HG03045 (cell line): ENCODE measurements around the gene CBX7.

Experiments
- ATAC-seq: cut with Tn5 transposase; IDR thresholded peaks from one replicate; pipeline ENCODE4 v1.9.1; 2021; ENCODE audit warnings: mild to moderate bottlenecking, moderate library complexity; ENCODE audit not compliant: unreplicated experiment

CBX7 gene

GRCh38 chr22:39094717-39095389 is 57.6 kb downstream of the CBX7 start:
- no peak for ATAC-seq

DNA sequence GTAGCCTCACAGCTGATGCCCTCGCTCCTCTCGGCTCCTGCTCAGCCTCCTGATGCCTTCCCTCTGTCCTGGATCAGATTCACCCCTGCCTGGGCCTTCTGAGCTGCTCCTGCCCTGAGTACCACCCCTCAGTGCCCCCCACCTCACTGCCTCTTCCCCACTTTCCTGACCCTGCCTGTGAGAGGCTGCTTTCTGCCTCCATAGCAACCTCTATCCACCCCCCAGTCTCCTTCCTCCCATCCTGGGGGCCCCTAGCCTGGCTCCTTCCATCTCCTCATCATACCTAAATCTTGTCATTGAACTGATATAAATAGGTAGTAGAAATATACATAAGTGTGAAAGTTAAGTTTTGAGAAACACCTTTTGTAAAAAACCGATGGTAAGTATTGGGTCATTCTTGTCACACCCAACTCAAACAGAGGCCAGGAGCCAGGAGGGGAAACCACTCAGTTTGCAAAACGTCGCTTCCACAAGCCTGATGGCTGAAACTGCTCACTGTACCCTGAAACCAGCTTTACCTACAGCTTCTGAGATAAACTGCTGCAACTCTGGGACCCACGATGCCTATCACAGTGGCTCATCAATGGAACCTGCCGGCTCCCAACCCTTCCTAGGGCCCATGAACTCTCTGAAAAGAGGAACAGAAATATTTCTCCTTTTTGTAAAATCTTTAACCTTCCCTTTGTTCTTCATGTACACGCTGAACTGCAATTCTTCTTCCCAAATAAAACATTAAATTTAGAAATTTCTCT is 60.2 kb downstream of the CBX7 start:
- no peak for ATAC-seq

- no peak for ATAC-seq
Measured at GRCh38 chr22:39091126-39092081, 61.1 kb downstream of the CBX7 start.

- no peak for ATAC-seq
Measured at GRCh38 chr22:39090426-39091064, 61.9 kb downstream of the CBX7 start.

DNA sequence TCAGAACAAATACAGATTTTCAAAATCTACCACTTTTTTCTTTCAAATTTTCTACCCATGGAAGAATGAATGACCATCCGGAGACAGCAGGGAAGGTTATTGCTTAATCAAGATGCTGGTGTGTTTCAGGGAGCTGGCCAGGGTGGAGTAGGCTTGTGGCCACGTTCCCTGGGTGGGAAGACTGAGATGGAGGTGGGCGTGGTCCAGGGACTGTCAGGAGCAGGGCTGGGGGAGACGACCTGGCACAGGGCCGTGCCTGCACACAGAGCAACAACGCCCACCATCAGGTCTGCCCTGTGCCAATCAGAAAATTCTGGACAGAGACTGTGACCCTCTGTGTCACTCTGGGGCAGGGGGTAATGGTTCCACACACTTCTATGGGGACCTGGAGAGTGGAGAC is 62.6 kb downstream of the CBX7 start:
- ATAC-seq = no peak

DNA sequence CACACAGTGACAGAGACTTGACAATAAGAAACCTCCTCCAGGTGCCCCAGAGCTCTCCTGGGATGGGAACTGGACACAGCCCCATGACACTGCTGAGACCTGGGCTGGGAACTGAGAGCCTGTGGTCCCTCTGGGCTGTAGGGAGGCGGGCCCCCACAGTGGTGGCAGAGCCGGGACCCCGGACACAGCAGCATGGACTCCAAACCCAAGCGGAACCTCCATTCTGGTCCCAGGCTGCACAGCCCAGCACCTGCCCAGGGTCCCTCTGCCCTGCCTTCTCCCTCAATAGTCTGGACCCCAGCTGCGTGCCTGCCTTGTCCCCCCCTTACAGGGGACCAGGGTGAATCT is 63.8 kb downstream of the CBX7 start:
- ATAC-seq = no peak

- ATAC-seq = no peak
Measured at GRCh38 chr22:39087881-39088684, 64.4 kb downstream of the CBX7 start.

- ATAC-seq = no peak
Measured at GRCh38 chr22:39087098-39087497, 65.4 kb downstream of the CBX7 start.

DNA sequence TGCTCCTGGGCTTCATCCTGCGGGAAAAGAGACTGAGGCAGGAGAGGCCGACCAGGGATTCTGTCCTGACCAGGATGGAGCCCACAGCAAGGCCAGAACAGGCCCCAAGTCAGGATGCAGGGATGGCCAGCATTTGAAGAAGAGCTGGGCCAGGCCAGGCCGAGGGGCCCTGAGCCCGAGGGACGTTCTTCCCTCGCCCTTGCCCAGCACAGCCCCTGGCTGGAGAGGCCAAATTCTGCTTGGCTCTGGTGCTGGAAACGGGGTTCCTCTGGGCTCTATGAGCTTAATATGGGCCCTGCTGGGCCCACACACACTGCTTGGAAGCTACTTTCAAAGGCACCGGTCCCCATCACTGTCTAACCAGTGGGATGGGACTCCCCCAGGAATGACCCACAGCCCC is 67.8 kb downstream of the CBX7 start:
- no peak for ATAC-seq

DNA sequence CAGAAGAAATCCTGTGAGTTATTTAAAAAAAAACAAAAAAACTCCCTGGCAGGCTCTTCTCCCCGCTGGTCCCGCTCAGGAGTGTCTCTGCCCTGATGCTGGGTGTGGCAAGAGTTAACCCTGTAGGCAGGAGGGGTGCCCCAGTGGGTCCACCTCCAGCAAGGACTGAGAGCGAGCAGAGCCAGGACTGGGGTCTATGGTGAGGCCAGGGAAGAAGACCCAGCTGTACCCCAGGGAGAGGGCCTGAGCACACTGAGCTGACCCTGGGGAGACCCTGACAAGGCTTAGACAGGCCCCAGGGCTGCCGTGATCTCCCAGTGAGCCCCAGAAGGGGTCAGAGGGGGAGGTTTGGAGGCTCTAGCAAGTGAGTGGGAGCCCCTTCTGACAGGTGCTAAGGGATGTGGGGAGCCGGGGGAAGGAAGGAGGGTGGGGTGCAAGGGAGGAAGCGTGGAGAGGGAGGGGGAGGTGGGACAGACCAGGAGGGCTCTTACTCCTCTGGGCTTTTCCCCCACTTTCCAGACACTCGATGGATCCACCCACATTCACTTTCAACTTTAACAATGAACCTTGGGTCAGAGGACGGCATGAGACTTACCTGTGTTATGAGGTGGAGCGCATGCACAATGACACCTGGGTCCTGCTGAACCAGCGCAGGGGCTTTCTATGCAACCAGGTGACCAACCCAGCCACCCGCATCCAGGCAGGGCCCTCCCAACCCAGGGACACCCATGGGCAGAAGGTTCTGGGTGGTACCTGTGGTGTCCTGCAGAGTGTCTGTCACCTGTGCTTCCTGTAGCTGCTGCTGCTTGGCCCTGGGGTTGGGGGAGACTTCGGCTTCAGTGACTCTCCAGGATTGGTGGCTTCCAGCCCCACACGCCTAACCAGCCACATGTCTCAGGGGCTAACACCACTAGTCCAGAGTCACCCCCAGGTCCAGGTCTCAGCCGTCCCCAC is 69.0 kb downstream of the CBX7 start:
- no peak for ATAC-seq

GRCh38 chr22:39081598-39081997 is 70.9 kb downstream of the CBX7 start:
- ATAC-seq = no peak

GRCh38 chr22:39081016-39081415 is 71.5 kb downstream of the CBX7 start:
- no peak for ATAC-seq
